ENCODE data around the gene ELFN1.

The ELFN1 gene

DNA sequence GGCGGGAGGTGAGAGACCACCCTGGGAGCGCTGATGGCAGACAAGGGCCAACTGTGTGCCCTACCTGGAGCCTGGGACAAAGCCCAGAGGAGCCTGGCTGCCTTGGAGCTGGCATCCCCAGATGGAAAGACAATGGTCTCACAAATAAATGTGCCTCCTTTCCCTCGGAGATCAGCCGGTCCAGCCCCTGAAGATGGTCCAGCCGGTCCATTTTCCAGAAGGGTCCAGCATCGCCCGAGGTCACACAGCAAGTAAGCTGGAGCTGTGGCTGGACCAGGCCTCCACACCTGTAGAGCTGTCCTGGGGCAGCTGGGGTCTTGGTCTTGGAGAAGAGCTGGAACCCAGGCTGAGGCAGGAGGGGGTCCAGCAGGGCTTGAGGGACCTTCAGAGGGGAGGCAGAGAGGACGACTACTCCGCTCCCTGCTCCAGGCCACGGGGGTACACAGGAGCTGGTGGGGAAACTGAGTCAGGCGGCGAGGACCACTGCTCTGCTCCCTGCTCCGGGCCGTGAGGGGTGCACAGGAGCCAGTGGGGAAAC, 3.6 kb downstream of the ELFN1 start:
- DNase-seq (ENCODE audit: low read depth, low spot score) = no peak
- CTCF ChIA-PET = no interaction called here
- no peak overlapping the region for H3K4me3 ChIP-seq (ENCODE audit: low read depth, low read length)
- TF ChIP-seq, protein P1, sequence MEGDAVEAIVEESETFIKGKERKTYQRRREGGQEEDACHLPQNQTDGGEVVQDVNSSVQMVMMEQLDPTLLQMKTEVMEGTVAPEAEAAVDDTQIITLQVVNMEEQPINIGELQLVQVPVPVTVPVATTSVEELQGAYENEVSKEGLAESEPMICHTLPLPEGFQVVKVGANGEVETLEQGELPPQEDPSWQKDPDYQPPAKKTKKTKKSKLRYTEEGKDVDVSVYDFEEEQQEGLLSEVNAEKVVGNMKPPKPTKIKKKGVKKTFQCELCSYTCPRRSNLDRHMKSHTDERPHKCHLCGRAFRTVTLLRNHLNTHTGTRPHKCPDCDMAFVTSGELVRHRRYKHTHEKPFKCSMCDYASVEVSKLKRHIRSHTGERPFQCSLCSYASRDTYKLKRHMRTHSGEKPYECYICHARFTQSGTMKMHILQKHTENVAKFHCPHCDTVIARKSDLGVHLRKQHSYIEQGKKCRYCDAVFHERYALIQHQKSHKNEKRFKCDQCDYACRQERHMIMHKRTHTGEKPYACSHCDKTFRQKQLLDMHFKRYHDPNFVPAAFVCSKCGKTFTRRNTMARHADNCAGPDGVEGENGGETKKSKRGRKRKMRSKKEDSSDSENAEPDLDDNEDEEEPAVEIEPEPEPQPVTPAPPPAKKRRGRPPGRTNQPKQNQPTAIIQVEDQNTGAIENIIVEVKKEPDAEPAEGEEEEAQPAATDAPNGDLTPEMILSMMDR (IDR thresholded peaks at IDR 0.05; ENCODE audit: insufficient read depth, low read length, missing control alignments) = no peak
- POLR2A ChIA-PET = no interaction called here

DNA sequence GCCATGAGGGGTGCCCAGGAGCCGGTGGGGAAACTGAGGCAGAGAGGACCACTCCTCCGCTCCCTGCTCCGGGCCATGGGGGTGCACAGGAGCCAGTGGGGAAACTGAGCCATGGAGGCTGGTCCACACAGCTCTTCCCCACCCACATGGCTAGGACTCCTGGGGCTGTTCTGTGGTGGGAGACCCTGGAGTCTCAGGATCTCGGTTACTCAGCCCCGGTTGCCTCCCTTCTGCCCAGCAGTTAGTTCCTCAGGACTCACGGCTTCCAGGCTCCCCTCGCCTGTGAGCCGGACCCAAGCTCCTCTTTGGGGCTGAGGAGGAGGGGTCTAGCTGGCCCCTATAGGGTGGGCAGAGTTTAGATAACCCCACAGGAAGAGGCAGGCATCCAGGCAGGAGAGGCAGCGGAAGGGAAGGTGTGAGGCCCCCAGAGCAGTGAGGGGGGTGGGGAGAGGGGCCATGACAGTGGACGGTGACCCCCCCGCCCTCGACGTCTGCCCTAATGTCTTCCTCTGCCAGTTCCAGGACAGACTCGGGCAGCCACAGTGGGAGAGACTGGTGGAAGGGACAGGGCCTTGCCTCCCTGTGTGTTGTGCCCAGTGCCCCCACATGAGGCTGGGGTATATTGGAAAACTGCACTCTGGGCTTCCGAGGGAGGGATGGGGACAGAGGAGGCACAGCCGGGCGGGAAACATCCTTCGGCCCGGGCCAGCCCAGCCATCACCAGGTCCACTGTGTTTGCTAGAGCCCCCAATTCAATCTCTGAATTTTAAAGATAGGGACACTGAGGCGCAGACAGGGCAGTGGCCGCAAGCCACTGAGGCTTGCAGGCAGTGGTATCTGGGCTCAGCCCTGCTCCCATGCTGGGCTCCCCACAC, 4.3 kb downstream of the ELFN1 start:
- ChIA-PET CTCF (no interaction called here), POLR2A (no interaction called here)

DNA sequence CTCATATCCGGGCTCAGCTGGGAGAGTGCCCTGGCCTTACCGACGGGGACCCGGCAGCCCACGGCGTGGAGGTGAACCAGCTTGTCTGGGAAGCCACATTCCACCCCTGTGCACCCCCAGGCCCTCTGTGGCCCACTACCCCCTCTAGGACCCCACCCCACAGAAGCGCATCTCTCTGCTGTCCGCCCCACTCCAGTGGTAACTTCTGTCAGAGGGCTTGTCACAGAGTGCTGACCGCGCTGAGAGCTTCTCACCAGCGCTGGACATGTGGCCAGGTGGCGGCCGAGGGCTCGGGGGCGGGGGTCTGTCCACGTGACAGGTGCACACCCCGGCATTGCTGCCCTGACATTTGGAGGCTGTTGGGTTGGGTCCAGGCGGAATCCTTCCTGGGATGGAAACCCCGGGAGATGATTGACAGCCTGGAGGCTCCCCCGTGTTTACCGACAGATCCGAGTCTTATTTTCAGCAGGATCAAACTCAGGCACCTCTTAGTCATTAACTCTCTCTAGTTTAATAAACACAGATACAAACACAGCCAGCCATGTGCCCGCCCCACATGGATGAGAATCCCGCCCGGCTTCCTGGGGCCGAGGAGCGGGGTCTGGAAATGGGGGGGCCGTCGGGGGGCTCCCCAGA, 5.1 kb downstream of the ELFN1 start:
- no peak for DNase-seq (ENCODE audit: low read depth, low spot score)
- no peak overlapping the region for H3K4me3 ChIP-seq (ENCODE audit: low read depth, low read length)
- ChIA-PET CTCF (no interaction called here), POLR2A (no interaction called here)
- TF ChIP-seq, protein P1 (IDR thresholded peaks at IDR 0.05; ENCODE audit: insufficient read depth, low read length, missing control alignments) = no peak

More for the DNA sequence above, 4.3 kb downstream of the ELFN1 start:
- H3K4me3 ChIP-seq (ENCODE audit: low read depth, low read length) = no peak overlapping the region
- TF ChIP-seq, protein P1 (IDR thresholded peaks at IDR 0.05; ENCODE audit: insufficient read depth, low read length, missing control alignments) = no peak
- DNase-seq (ENCODE audit: low read depth, low spot score) = no peak

DNA sequence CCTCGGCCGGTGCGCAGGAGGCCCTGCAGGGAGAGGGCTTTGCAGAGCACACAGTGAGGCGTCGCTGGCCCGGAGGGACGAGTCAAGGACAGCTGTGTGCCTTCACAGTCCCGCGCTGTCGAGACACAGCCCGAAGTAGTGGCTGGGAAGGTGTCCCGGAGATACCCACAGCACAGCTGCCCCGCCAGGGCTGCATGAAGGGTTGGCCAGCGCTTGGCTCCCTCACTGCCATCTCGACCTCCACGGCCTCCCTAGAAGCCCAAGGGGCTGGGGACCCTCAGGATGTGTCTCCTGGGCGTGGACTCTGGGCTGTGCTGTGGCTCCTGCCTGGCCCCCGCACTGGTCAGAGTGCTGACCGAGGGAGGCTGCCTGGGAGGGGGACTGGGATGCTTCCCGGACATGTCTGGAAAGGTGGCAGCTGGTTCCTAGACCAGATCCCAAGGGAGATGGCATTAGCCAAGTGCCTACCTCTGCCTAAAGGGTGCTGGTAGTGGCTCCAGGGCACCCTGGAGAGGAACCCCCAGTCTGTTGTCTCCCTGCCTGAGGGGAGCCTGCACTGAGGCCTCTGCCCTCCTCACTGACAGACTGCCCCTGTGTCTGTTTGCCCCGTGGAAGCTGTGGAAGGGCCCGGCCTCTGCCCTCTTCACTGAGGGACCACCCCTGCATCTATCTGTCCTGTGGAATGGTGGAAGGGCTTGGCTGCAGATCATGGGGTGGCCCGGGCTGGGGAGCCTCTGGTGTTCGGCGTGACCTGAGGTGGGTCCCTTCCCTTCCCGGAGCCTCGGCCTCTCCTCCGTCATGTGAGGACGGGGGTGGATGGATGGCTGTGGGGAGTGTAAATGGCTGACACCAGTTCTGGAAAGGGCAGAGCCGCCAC, 5.8 kb downstream of the ELFN1 start:
- CTCF ChIA-PET = no interaction called here
- DNase-seq (ENCODE audit: low read depth, low spot score) = no peak

DNA sequence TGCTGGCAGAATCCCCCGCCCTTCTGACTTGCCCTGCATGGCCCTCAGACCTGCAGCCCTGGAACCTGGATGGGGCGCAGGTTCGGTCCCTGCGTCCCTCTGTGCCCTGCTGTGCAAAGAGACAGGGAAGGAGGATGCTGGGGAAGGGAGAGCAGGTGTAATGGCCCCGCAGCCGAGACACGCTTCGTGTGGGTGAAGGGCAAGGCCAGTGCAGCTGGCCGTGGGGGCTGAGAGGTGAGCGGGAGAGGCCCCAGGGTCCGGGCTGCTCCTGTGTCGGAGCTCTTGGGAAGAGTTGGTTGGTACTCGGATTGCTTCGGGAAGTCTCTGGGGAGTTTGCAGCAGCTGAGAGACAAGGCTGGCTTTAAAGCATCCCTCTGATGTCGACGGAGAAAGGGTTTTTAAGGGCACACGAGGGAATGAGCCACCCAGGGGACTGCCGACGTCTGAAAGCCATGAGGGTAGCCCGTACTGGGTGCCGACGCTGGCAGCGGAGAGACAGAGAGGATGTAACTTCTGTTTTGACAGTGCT, 6.5 kb downstream of the ELFN1 start:
- TF ChIP-seq, protein P1 (IDR thresholded peaks at IDR 0.05; ENCODE audit: insufficient read depth, low read length, missing control alignments) = no peak
- no peak overlapping the region for H3K4me3 ChIP-seq (ENCODE audit: low read depth, low read length)
- DNase-seq (ENCODE audit: low read depth, low spot score) = no peak
- ChIA-PET CTCF (interaction anchor here (1.3 kb wide), 1 partner anchor 9 kb away, joined by 3 read pairs; no protein-coding TSS in a partner anchor), POLR2A (no interaction called here)

More for the DNA sequence above, 5.8 kb downstream of the ELFN1 start:
- TF ChIP-seq, protein P1 (IDR thresholded peaks at IDR 0.05; ENCODE audit: insufficient read depth, low read length, missing control alignments) = no peak
- H3K4me3 ChIP-seq (ENCODE audit: low read depth, low read length) = no peak overlapping the region
- POLR2A ChIA-PET = no interaction called here
